ENCODE measurements around the gene CRACDL.
"Not testable (repeated sequence)": the region's sequence is repeated elsewhere in the genome, so short reads cannot be mapped to it uniquely, and the experiment has no call there.

CRACDL gene

DNA sequence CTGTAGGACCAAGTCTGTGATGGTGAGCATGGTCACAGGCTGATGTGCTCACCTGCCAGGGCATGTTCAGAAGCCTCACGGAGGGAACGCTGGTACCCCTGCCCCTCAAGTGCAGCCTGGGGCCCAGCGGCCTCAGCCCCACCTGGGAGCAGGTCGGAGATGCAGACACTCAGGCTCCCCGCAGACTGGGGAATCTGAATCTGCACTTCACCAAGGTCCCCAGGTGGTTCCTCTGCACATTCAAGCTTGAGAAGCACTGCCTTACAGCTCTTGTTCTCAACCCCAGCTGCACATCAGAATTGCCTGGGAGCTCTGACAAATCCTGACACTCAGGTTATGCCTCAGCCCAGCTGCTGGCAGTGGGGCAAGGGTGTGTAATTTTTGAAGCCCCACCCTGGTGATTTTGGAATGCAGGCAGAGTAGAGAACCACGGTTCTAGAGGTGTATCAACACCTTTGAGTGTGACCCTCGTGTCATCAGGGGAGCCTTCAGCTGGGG, 54.8 kb downstream of the CRACDL start:
- FAIRE-seq = no peak

DNA sequence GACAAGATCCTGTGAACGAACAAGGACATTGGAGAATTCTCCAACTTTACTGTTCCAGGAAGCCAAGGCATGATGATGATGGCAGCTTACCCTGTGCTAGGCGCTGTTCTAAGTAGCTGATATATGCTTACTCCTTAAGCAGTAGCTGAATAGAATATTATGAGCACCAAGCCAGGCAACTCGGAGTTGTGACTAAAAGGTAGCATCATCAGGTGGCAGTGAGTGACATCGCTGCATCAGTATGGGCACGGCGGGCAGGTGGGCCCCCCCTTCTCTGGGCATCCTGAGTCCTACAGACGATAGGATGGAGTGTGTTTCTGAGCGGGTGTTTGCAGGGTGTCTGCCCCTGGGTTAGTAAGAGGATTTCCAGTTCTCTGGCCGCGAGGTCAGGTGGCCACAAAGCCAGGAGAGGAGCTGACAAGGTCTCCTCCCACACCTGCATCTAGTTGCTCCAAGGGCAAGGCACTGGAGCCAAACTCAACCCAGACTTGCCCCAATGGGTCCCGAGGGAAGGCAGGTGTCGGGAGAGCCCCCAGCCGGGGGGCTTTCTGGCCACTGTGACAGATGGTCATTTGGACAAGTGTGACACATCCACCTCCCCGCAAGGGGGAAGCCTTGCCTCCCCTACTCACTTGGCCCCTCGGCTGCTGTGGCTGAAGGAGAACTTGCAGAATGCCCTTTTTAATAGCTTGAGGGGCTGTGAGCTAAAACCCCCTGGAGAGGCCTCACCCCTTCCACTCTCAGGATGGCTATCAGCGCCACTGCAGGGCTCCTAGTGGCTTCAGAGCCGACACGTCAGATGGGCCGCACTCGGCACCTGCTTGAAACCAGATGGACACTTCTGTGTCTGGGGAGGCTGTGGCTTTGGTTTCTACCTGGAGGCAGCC, 55.5 kb downstream of the CRACDL start:
- no peak for FAIRE-seq

DNA sequence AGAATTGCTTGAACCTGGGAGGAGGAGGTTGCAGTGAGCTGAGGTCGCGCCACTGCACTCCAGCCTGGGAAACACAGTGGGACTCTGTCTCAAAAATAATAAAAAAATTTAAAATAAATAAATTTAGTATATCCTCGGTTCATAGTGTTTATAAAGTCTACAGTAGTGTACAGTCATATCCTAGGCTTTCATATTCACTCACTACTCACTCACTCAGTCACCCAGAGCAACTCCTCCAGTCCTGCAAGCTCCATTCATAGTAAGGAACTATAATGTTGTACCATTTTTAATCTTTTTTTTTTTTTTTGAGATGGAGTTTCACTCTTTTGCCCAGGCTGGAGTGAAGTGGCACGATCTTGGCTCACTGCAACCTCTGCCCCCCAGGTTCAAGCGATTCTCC, 58.4 kb downstream of the CRACDL start:
- not testable (repeated sequence) for FAIRE-seq

DNA sequence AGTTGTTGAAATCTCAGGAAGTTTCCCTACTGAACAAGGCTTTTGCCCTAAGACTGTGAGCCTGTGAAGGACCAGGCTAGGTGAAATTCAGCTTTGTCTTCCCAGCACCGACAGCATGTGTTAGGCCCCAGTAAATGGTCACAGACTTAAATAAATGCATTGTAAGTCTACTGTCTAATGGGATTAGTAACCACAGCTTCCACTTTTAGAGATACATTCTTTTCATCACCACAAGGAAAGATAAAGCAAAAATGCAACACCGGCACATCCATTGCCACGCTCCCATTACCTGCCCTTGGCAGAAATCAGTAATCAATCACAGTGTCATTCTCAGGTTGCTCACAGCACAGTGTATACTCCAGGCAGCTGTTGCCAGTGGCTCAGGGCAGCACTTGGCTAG, 59.3 kb downstream of the CRACDL start:
- no peak for FAIRE-seq

DNA sequence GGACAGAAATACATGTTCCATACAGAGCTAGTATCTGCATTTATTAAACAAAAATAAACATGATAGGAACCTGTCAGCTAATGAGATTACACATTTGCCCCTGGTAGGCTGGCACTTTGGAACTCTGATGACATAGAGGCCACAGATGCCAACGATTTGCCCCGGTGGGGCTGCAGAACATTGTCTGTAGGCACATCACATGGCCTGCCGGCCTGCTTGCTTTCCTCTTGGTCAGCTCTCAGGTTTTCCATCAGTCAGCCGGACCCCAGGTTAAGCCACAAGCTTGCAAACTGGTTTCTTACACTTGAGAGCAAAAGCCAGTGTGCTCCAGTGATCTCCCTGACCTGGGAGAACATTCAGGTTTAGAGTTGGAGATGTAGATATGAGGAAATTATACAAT, 60.3 kb downstream of the CRACDL start:
- no peak for FAIRE-seq

DNA sequence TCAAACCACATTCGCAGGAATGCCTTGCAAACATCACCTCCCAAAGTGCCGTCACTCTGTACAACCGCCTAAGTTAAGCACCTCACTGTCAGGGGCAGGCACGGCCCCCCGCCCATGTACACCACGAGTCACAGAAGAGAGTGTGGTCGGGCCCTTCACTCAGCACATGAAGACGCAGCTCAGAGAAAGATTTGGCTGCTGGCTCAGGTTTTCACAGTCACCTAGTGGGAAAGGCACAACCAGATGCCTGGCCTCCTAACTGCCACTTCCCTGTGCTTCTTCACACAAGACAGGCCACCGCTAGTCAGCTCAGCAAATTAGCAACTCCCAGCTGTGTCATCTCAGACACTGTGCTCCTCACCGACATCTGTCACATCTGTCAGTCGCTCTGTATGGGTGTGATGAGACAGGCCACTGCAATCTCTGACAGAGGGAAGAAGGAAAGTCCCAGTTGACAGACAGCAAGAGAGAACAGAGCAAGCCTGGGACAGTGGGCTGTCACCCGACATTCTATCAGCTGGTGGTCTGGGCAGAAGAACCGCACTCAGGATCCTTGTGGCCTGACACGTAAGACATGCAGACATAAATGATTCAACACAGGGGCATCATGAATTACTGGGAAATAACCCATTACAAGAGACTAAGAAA, 60.8 kb downstream of the CRACDL start:
- FAIRE-seq = no peak

DNA sequence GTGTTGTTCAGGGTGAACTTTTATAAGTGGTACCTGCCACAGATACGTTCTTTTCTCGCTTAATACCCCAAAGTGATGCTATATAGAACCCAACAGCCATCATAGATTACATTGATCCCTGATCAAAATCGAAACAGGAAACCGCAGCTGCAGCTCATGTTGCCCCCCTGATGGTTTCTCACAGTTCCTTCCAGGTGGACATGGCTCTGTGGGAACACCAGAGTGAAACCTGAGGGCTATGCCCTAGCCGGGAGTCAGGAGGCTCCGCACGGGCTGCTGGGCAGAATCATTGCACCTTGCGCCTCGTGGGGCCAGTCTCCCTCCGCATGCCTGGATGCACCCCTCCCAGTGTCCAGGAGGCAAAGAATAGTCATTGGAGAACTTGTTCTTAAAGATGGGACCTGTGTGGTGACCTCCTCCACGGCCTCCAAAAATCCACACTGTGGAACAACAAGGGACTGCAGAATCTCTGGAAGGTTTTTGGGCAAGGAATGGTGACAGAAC, 61.8 kb downstream of the CRACDL start:
- no peak for FAIRE-seq

DNA sequence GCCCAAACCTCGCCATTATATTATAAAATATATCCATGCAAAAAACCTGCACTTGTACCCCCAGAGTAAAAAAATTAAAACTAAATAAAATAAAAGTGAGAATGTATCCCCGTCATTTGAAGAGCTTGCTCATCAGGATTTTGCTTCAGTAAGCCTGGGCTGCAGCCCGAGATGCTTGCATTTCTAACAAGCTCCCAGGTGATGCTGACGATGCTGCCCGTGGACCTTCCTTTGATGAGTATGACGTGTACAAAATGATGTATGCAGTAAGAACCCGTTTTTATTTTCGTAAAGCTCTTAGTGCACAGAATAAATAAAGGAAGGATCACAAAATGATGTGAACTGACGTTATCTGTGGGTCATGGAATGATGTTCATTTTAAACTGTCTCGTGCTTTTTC, 63.5 kb downstream of the CRACDL start:
- no peak for FAIRE-seq

DNA sequence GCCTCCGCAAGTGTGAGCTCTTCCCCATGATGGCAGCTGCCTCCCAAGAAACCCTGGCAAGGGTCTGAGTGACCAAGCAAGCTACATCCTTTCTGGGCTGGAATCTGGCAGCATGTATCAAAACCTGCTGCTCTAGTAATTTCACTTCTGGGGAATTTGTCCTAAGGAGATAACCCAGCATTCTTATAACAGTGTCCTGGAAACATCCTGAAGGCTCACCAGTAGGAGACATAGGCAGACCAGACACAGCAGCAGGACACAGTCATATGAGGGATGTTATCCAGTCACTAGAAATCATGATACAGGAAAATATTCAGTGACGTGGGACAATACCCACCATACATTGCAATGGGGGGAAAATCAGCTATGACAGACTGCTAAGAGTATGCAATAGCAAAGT, 64.5 kb downstream of the CRACDL start:
- FAIRE-seq = no peak

DNA sequence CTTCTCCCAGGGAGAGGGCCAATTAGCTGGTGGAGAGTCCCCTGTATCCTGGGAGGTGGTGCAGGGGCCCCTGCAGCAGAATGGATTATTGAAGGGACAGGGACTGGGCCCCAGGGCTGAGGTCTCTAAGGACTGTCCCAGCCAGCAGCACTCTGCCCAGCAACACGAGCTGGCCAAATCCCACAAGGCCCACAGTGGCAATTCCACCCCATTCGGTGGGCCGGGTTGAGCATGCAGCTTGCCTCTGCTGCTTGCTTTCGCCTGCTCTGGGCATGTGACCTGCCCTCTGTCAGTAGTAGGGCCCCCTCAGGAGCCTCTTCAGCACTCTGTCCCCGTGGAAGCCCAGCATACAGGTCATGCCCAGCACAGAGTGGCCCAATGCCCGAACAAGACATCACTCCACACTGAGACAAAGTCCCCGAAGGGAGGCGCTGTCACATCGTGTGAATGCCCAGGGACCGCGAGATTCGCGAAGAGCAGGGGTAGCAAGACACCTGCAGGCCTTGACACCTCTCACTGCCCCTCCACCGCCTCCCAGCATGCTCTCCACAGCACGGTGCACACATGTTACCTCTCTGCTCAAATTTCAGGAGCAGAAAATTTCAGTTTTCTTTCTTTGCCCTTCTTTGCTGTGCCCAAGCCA, 65.4 kb downstream of the CRACDL start:
- FAIRE-seq = no peak

DNA sequence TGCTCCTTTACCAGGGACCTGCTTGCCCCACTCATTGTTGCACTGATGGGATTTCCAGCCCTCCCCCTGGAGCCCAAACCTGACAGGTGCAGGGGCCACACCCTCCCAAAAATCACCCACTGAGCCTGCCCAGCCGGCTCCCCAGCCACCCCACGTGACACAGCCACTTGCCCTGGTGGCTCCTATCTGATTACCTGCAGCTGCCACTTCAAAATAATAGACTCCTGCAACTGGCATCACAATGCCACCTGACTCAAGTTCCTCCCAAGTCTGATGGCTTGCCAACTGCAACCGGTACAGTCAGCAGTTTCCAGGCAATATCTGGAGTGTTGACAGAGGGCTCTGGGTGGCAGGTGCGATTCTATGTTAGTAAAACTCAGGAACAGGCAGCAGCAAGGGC, 66.2 kb downstream of the CRACDL start:
- peak; percentile 99 for FAIRE-seq

DNA sequence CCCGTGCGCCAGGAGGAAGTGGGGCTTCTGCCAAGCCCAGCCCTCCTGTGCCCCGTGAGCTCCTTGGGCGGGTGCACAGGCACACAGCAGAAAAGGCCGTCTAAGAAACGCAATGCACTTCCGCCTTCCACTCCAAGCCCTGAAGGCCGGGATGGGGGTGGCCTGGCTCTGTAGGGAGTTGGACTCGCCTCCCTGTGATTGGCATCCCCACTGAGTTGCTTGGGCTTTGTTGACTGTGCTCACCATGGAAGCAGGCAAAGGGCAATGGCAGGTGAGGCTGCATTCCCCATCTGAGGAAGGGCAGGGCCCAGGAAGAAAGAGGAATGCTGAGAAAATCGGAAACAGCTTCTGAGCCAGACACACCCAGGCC, 66.8 kb downstream of the CRACDL start:
- FAIRE-seq = no peak

DNA sequence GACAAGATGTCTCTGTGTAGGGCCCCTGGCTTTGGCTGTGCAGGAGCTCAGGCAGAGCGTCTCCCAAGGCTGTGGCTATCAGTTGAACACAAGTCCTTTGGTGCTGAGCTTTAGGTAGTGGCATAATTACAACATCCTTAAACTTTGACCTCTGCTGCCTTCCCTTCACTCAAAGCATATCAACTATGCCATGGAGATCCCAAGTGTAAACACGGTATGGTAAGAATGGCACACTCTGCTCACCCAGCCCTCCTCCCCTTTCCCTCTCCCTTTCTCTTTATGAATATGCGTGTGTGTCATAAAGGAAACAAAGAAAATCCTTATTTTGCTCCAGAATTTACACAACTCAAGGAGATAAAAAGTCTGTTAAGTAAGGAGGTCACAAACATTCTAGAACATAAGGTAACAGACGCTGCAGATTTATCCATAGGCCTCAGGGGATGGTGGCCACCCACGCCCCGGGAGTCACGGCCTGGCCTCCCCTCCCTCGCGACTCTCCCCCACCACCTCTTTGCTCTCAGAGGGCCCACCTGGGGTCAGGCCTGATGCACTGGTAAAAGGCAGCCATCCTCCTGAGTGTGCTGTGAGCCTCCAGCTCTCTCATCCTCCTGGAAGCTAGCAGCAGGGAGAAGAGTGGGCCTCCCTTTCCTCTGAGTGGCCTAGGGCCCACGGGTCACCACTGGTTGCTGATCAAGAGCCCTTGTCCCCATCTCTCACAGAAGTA, 67.3 kb downstream of the CRACDL start:
- no peak for FAIRE-seq

DNA sequence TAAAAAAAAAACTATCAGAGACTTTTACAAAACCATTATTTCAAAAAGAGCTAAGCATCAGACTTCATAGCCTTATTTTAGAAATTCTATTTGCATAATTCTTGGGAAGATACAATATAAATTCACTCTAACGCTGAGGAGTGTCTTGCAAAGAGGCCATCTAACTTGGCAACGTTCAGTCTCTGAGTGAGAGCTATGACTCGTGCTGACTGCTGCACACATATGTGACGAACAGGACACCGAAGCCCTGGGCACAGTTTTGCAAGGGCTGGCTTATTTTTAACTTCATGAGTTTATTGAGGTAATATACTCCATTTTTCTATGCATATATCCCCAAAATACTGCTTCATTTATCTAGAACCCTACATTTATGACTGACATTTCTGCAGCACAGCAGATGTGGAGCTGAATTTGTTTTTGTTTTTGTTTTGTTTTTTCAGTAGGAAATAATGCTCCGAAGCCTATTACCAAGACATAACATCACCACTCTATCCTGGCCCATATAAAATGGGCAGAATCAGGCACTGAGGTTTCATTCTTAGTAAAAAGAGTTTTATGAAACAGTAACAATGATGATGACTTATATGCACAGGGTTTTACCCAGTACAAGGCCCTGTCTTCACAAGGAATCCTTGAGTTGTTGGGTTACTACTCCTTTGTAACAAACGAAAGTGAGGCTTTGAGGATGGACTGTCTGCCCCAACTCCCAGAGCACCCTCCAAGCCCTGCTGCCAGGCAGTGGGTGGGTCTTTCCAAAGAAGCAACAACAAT, 68.3 kb downstream of the CRACDL start:
- FAIRE-seq = no peak

DNA sequence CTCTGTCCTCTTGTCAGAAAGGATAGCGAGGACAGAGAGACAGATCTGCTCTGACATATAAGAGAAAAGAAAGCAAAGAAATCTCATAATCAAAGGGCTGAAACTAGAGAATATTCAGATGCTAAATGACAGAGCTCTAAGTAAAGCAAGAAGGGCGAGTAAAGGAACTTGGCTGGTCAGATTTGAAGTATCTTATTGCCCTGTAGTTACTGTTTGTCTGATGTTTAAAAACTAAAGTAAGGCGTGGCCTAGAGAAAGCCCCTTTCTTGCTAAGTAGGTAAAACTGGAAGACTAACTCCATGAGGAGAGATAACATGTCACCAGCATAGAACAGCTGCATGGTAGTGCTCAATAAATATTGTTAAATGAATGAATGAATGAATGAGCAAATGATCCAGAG, 70.0 kb downstream of the CRACDL start:
- FAIRE-seq = no peak

DNA sequence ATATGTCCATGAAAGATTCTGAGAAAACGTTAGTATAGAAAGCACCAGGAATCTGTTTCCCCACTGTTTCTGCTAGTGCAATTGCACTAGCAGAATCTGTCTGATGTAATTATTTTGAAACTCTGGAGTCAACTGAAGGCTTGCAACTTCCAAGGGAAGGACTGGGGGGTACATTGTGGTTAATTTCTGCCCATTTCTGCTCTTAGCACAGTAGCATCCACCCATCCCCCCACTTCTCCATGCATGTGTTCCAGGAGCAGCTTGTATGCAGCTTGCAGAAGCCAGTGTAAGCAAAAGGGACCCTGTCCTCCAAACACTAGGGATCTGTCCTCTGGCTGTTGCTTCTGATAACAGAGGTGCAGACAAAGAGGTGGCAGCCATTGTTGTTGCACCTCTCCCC, 74.4 kb downstream of the CRACDL start:
- FAIRE-seq = no peak

DNA sequence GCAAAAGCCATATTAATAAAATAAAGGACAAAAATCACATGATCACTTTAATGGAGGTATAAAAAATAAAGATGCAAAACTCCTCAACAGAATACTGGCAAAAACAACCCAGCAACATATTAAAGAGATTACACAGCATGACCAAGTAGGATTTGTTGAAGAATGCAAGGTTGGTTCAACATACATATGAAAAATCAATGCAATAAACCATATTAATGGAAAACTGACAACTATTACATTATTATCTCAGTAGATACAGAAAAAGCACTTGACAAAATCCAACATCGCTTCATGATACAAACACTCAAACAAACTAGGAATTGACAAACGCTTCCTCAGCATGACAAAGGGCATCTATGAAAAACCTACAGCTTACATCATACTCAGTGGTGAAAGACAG, 76.7 kb downstream of the CRACDL start:
- FAIRE-seq = no peak

DNA sequence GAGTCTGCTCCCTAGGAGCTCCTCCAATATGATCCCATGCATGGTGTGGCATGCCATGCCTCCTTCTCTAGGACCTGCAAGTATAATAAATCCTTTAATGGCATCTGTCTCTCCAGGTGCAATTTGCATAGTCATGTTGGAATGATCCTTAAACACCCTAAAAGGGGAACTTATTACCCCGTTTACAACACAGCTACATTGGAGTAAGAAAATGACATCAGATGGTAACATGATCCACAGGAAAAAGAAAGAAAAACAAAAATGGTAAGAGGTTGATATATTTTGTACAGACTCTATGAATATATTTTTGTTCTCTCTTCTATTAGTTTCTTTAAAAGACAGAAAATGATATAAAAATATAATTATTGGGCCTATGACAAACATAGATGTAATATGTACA, 79.0 kb downstream of the CRACDL start:
- FAIRE-seq = no peak

DNA sequence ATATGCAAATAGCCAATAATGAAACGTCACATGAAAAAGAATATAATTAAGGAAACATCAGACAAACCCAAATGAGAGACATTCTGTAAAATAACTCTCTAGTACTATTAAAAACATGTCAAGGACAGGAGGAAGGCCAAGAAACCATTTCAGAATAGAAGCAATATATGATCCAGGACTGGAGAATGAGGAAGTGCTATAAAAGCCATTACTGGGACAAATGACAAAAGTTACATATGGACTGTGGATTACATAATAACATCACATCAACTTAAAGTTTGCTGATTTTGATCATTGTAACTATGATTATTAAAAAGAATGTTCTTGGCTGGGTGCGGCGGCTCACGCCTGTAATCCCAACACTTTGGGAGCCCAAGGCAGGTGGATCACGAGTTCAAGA, 81.3 kb downstream of the CRACDL start:
- no peak for FAIRE-seq

DNA sequence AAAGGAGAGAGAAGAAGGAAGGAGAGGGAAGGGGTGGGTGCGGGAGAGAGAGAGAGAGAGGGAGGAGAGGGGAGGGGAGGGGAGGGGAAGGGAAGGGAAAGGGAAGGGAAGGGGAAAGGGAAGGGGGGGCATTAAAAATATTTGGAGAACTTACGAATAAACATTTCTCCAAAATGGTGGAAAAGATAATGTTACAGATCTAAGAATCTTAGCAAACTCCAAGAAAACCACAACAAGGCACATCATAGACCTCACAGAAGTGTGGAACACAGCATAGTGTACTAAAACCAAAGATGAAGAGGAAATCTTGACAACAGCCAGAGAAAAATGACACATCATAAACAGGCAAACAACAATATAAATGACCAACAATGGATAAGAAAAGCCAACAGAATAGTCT, 83.1 kb downstream of the CRACDL start:
- FAIRE-seq = no peak

DNA sequence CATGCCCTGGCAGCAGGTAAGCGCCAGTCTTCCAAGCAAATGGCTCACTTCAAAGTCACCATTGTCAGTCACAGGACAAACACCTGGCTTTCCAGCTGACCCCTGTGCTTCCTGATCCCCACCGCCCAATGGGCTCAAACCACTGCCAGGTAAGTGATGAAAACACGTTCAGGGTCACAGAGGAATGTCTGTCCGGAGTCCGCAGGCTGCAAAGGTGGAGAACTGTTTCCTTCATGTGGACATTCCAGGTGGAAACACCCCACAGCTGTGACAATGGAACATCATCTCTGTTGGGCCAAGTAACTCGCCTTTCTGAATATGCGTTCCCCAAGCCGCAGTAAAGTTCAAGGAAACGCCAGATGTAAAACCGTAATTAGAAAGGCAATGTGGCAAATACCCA, 86.0 kb downstream of the CRACDL start:
- no peak for FAIRE-seq

DNA sequence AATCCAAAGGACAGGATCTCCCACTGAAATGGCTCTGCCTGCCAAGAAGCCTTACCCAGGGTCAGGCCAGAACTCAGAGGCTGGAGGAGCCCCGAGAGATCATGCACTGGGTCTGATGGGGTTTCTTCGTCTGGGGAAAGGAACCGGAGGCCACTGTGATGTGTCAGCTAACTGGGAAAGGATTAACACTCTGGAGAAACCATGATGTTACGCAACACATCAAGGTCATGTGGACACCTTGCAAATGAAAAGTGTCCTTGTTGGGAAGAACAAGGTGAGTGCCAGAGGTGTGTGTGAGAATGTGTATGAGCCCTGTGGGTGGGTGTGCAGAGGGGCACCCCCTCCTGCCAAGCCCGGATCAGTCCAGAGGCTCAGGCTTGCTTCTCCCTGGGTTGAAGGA, 86.9 kb downstream of the CRACDL start:
- FAIRE-seq = no peak

Data from islet of Langerhans (tissue), 1 donor.